WI38 (cell line): Measurements from ENCODE around the gene LLPH.

Experiments used
- H3K4me3 ChIP-seq: 2 replicates; pipeline ENCODE4 v1.5.1; 2011; ENCODE audit warnings: low read depth, mild to moderate bottlenecking, control low read depth, low read length
- TF ChIP-seq, protein P1 (sequence below): IDR thresholded peaks from 2 replicates; pipeline ENCODE4 v1.5.1; 2012; ENCODE audit warnings: low read depth, mild to moderate bottlenecking, control low read depth, low read length

LLPH gene

DNA sequence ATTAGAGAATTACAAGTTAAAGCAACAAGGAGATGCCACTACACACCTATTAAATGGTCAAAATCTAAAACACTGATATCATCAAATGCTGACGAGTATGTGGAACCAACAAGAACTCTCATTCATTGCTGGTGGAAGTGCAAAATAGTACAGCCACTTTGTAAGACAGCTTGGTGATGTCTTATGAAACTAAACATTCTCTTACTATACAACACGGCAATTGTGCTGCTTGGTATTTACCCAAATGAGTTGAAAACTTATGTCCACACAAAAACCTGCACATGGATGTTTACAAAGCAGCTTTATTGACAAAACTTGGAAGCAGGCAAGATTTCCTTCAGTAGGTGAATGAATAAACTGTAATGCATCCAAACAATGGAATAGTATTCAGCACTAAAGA, 36.0 kb upstream of the LLPH start:
- TF ChIP-seq, protein P1, sequence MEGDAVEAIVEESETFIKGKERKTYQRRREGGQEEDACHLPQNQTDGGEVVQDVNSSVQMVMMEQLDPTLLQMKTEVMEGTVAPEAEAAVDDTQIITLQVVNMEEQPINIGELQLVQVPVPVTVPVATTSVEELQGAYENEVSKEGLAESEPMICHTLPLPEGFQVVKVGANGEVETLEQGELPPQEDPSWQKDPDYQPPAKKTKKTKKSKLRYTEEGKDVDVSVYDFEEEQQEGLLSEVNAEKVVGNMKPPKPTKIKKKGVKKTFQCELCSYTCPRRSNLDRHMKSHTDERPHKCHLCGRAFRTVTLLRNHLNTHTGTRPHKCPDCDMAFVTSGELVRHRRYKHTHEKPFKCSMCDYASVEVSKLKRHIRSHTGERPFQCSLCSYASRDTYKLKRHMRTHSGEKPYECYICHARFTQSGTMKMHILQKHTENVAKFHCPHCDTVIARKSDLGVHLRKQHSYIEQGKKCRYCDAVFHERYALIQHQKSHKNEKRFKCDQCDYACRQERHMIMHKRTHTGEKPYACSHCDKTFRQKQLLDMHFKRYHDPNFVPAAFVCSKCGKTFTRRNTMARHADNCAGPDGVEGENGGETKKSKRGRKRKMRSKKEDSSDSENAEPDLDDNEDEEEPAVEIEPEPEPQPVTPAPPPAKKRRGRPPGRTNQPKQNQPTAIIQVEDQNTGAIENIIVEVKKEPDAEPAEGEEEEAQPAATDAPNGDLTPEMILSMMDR: no peak
- no peak overlapping the region for H3K4me3 ChIP-seq

DNA sequence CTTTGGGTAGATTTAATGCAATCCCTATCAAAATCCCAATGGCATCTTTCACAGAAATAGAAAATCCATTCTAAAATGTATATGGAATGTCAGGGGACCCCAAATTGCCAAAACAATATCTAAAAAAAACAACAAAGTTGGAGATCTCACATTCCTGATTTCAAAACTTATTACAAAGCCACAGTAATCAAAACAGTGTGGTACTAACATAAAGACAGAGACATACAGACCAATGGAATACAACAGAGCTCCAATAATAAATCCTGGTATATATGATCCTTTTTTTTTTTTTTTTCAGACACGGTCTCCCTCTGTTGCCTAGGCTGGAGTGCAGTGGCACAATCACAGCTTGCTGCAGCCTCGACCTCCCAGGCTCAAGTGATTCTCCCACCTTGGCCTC, 34.6 kb upstream of the LLPH start:
- H3K4me3 ChIP-seq: no peak overlapping the region
- TF ChIP-seq, protein P1: no peak

DNA sequence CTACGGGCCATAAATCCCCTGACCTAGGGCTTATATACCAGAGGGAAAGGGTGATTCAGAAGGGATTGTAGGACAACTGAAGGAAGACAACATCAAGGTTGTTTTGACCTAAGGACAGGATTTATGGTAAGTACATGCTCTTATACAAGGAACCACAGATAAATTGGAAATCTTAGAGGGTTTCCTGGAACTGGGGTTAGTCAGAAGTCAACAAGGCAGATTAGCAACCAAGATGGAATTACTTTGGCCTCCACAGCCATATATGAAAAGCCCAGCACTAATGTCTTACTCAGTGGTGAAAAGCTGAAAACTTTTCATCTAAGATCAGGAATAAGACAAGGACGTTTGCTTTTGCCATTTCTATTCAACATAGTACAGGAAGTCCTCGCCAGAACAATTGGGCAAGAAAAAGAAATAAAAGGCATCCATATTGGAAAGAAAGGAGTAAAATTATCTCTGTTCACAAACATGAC, 33.8 kb upstream of the LLPH start:
- TF ChIP-seq, protein P1: no peak
- H3K4me3 ChIP-seq: no peak overlapping the region

DNA sequence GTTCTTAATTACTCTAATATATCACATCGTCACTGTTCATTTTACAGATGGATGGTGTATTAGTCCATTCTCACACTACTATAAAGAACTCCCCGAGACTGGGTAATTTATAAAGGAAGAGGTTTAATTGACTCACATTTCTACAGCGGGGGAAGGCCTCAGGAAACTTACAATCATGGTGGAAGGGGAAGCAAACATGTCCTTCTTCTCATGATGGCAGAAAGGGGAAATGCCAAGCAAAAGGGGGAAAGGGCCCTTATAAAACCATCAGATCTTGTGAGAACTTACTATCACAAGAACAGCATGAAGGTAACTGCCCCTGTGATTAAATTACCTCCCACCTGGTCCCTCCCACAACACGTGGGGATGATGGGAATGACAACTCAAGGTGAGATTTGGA, 32.7 kb upstream of the LLPH start:
- TF ChIP-seq, protein P1: no peak
- H3K4me3 ChIP-seq: no peak overlapping the region

DNA sequence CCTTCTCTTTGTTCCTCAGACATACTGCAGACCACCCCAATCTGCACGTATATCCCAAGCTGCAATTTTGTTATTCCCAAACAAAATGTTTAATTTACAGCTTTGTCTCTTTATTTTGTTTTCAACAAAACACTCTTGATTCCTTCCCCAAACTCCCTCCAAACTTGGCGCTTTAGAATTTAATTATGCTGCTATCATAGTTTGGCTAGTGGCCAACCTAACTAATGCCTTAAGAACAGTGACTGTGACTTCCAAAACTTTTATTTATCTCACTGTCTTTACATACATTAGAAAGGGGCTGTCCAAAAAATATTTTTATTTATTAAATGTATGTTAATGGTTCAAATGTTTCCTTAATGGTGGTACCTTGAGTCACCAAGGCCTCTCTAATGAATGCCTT, 32.2 kb upstream of the LLPH start:
- no peak overlapping the region for H3K4me3 ChIP-seq
- TF ChIP-seq, protein P1: no peak

DNA sequence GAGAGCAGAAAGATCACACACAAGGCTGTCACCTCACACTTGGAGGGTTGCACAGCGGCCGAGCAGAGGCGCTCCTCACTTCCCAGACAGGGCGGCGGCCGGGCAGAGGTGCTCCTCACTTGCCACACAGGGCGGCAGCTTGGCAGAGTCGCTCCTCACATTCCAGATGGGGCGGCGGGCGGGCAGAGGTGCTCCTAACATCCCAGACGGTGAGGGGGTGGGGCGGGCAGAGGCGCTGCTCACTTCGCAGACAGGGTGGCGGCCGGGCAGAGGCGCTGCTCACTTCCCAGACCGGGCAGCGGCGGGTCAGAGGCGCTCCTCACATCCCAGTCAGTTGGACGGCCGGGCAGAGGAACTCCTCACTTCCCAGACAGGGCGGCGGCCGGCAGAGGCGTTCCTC, 30.2 kb upstream of the LLPH start:
- H3K4me3 ChIP-seq: no peak overlapping the region
- TF ChIP-seq, protein P1: no peak

DNA sequence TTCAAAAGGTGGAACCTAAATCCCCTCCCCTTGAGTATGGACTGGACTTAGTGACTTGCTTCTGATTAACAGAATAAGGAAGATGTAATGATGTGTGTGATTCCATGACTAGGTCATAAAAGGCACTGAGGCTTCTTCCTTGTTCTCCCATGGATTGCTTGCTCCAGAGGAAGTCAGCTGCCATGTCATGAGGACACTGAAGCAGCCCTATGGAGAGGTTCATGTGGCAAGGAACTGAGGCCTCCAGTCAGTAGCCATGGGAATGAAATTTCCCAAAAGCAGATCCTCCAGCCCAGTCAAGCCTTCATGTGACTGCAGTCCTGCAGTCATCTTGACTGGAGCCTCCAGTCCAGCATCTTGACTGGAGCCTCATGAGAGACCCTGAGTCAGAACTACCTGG, 28.6 kb upstream of the LLPH start:
- no peak overlapping the region for H3K4me3 ChIP-seq
- TF ChIP-seq, protein P1: no peak
